Transverse colon (tissue), 4 donors: ENCODE data around the gene ZCCHC7. TPM values are rescaled to one million over a fixed set of nuclear protein-coding genes. Genes with fewer than 3 reads are reported as not detected.

ENCODE experiments used
- DNase-seq: peaks from one replicate; pipeline ENCODE4 v3.0.0-alpha.2; 2019
- H3K27ac ChIP-seq, 4 donors: fragments of 200-600 bp; sonication (generic); 2 replicates each; pipeline ENCODE4 v1.5.1; 2016 to 2018; ENCODE audit warnings: inconsistent platforms in 4 of 4
- H3K27me3 ChIP-seq: fragments of 200-600 bp; sonication (generic); 2 replicates; pipeline ENCODE4 v1.5.1; 2017; ENCODE audit warnings: inconsistent platforms
- H3K36me3 ChIP-seq, 4 donors: fragments of 200-600 bp; sonication (generic); 2 replicates each; pipeline ENCODE4 v1.5.1; 2017 to 2019; ENCODE audit warnings: inconsistent platforms in 4 of 4
- H3K4me1 ChIP-seq, 4 donors: fragments of 200-600 bp; sonication (generic); 2 replicates each; pipeline ENCODE4 v1.5.1; 2017 to 2020; ENCODE audit warnings: inconsistent platforms in 4 of 4
- H3K4me3 ChIP-seq, 4 donors: fragments of 200-600 bp; sonication (generic); 1 replicate in 1 of 4; 2 replicates in 3 of 4; pipeline versions ENCODE4 v1.5.1 to v1.6.1; 2017 to 2019; ENCODE audit warnings: inconsistent platforms in 4 of 4
- H3K9me3 ChIP-seq, 2 donors: fragments of 200-600 bp; sonication (generic); 2 replicates each; pipeline ENCODE4 v1.5.1; 2017 to 2019; ENCODE audit warnings: inconsistent platforms in 2 of 2
- EP300 ChIP-seq: sonication (generic); formaldehyde crosslinking; IDR thresholded peaks from one replicate; pipeline ENCODE4 v1.6.1; 2017; ENCODE audit warnings: antibody characterized with exemption, low read depth
- POLR2A ChIP-seq: fragments of 450-650 bp; IDR thresholded peaks from one replicate; pipeline ENCODE4 v1.6.1; 2016; ENCODE audit warnings: antibody characterized with exemption, mild to moderate bottlenecking, moderate library complexity
- POLR2AphosphoS5 ChIP-seq, 3 donors: sonication (generic); formaldehyde crosslinking; IDR thresholded peaks; one replicate each; pipeline ENCODE4 v1.6.1; 2016; ENCODE audit warnings: antibody characterized with exemption in 3 of 3
- WGBS, 2 donors: methylation state at CpG; one replicate each; pipeline ENCODE4 v1.1.5; 2018; ENCODE audit warnings: low coverage in 1 of 2; 5-methylcytosine and 5-hydroxymethylcytosine counted together
- in situ Hi-C, 4 donors: fragments of 200-750 bp; cut with MboI; loops; one replicate each; pipeline versions ENCODE4 v1.15.0 to v1.15.1; 2017; ENCODE audit warnings: low sequenced_read_pairs in 3 of 4, low pct_ligation_motif_present in 1 of 4, low pct_unique_long_range_greater_than_20kb in 1 of 4
- intact Hi-C: fragments of 100-400 bp; cut with DNase I; formaldehyde crosslinking; loops from one replicate; pipeline ENCODE4 v1.15.1; 2023; ENCODE audit warnings: low total_unique reads
- total RNA-seq, 4 donors: library from RNA; depleted of rRNA; stranded (reverse); fragments of >200 nt; gene quantifications; one replicate each; pipeline ENCODE4 v1.1.0, GENCODE V29; 2016
- TF ChIP-seq, protein P1 (sequence below), 5 experiments: fragments of 200-600 bp in 3 of 5; fragments of 450-650 bp in 2 of 5; sonication (generic) in 3 of 5; IDR thresholded peaks; 1 replicate in 2 of 5; 2 replicates in 3 of 5; pipeline ENCODE4 v1.5.1; 2016 to 2017; ENCODE audit warnings: antibody characterized with exemption in 5 of 5, inconsistent platforms in 3 of 5, mild to moderate bottlenecking in 2 of 5, moderate library complexity in 1 of 5

The ZCCHC7 gene
- total RNA-seq, 4 donors from 2014 or later, result 13.2 to 43.0 (median 16.5) TPM

DNA sequence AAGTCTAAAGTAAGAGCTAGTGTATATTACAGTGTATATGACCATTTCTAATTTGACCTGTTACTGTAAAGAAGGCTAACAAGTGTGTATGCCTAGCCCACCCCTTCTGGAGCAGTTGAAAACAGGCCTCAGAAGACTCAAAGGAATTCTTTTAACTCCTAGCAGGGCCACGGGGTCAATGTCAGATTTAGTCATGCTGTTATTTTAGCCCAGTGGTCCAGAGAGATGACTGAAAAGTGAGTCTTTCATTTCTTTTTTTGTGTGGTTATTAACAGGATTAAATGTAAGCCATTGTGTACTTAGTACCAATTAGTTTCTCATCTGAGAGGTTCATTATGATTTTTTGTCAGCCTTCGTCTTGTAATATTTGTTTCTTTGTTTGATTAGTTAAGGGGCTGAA lies 24.4 kb downstream of the ZCCHC7 start:
- Histone ChIP-seq H3K4me1 (peaks cover 0 to 12% (median 6%) of the 10 kb centered on the region in 4 donors), H3K9me3 (no peaks in the 10 kb centered on the region), H3K27ac (no peak overlapping the region), H3K27me3 (no peaks in the 10 kb centered on the region), H3K36me3 (no peaks in the 10 kb centered on the region), H3K4me3 (no peak overlapping the region)
- TF ChIP-seq POLR2A, result no peak
- WGBS, 2 donors, result 50 to 76% methylated on average over 2 of the region's 2 CpGs
- no peak for DNase-seq
- in situ Hi-C loops (no loop called here), intact Hi-C loops (no loop called here)

GRCh38 chr9:37146410-37146809 lies 26.0 kb downstream of the ZCCHC7 start:
- intact Hi-C loops, result no loop called here
- in situ Hi-C loops, result no loop called here
- Histone ChIP-seq H3K9me3 (no peaks in the 10 kb centered on the region), H3K36me3 (peaks cover 0 to 5% (median 0%) of the 10 kb centered on the region in 4 donors), H3K27ac (peak overlapping the region in 3 of 4 donors; percentile 29 to 44 (median 38)), H3K4me3 (no peak overlapping the region), H3K4me1 (peaks cover 0 to 12% (median 6%) of the 10 kb centered on the region in 4 donors), H3K27me3 (no peaks in the 10 kb centered on the region)
- DNase-seq, result no peak
- TF ChIP-seq EP300 (no peak), POLR2A (no peak), POLR2AphosphoS5 (IDR thresholded peaks at IDR 0.05) (no peak)
- TF ChIP-seq, protein P1, sequence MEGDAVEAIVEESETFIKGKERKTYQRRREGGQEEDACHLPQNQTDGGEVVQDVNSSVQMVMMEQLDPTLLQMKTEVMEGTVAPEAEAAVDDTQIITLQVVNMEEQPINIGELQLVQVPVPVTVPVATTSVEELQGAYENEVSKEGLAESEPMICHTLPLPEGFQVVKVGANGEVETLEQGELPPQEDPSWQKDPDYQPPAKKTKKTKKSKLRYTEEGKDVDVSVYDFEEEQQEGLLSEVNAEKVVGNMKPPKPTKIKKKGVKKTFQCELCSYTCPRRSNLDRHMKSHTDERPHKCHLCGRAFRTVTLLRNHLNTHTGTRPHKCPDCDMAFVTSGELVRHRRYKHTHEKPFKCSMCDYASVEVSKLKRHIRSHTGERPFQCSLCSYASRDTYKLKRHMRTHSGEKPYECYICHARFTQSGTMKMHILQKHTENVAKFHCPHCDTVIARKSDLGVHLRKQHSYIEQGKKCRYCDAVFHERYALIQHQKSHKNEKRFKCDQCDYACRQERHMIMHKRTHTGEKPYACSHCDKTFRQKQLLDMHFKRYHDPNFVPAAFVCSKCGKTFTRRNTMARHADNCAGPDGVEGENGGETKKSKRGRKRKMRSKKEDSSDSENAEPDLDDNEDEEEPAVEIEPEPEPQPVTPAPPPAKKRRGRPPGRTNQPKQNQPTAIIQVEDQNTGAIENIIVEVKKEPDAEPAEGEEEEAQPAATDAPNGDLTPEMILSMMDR (IDR thresholded peaks at IDR 0.05), result no peak
- 14 to 21% methylated on average over 2 of the region's 2 CpGs for WGBS, 2 donors

GRCh38 chr9:37148181-37148580 lies 27.8 kb downstream of the ZCCHC7 start:
- Histone ChIP-seq H3K4me1 (peaks cover 0 to 12% (median 6%) of the 10 kb centered on the region in 4 donors), H3K9me3 (no peaks in the 10 kb centered on the region), H3K27me3 (no peaks in the 10 kb centered on the region), H3K36me3 (peaks cover 0 to 5% (median 0%) of the 10 kb centered on the region in 4 donors), H3K27ac (no peak overlapping the region), H3K4me3 (no peak overlapping the region)
- 94 to 96% methylated on average over 2 of the region's 2 CpGs for WGBS, 2 donors
- in situ Hi-C loops (no loop called here), intact Hi-C loops (no loop called here)
- TF ChIP-seq, protein P1 (IDR thresholded peaks at IDR 0.05), result no peak
- no peak for TF ChIP-seq EP300
- no peak for TF ChIP-seq POLR2AphosphoS5 (IDR thresholded peaks at IDR 0.05)
- TF ChIP-seq POLR2A, result no peak
- no peak for DNase-seq

DNA sequence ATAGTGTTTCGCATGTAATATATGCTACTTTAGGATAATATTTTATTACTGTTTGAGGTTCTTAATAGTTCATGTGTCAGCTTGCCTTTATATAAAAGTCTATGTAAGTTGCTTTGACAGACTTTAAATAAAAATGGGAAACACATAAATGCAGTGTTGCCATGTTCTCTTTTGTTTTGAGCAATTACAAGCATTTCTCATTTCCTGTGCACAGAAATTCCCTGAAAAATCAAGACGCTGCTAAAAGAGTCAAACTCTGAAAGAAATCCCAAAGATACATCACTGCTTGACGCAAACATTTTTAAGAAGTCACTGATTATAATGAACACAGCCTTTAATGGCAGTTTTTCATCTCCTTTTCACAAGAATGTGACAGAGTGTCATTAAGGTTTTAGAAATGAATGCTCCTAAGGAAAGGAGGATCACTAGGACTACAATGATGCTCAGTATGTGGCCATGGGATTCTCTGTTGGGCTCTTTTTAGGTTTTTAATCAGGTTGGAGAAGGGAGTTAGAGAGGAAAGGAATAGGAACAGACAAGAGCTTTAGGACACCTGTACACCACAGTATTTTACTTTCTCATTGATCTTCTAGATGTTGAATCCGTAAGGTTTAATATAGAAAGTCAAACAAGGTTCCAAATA lies 29.4 kb downstream of the ZCCHC7 start:
- H3K36me3 ChIP-seq, result peaks cover 0 to 5% (median 0%) of the 10 kb centered on the region in 4 donors
- intact Hi-C loops, result no loop called here
- peaks cover 0 to 12% (median 6%) of the 10 kb centered on the region in 4 donors for H3K4me1 ChIP-seq
- no peaks in the 10 kb centered on the region for H3K9me3 ChIP-seq
- TF ChIP-seq, protein P1 (IDR thresholded peaks at IDR 0.05), result no peak
- TF ChIP-seq POLR2A (no peak), EP300 (no peak), POLR2AphosphoS5 (IDR thresholded peaks at IDR 0.05) (no peak)
- no peak overlapping the region for H3K27ac ChIP-seq
- H3K27me3 ChIP-seq, result no peaks in the 10 kb centered on the region
- 90 to 94% methylated on average over 4 of the region's 4 CpGs for WGBS, 2 donors
- DNase-seq, result no peak
- in situ Hi-C loops, result no loop called here
- H3K4me3 ChIP-seq, result no peak overlapping the region

- no peak for TF ChIP-seq POLR2AphosphoS5 (IDR thresholded peaks at IDR 0.05)
- TF ChIP-seq POLR2A, result no peak
- TF ChIP-seq, protein P1 (IDR thresholded peaks at IDR 0.05), result no peak
- TF ChIP-seq EP300, result no peak
- H3K27me3 ChIP-seq, result no peaks in the 10 kb centered on the region
- H3K27ac ChIP-seq, result no peak overlapping the region
- no peak for DNase-seq
- peaks cover 0 to 12% (median 6%) of the 10 kb centered on the region in 4 donors for H3K4me1 ChIP-seq
- no peak overlapping the region for H3K4me3 ChIP-seq
- H3K9me3 ChIP-seq, result no peaks in the 10 kb centered on the region
- peaks cover 0 to 5% (median 0%) of the 10 kb centered on the region in 4 donors for H3K36me3 ChIP-seq
- intact Hi-C loops (no loop called here), in situ Hi-C loops (no loop called here)
Measured at GRCh38 chr9:37150415-37150814, 30.0 kb downstream of the ZCCHC7 start.
